Keratinocyte (primary cell): Measurements from ENCODE around the gene TGM1. TPM values are rescaled to one million over a fixed set of nuclear protein-coding genes. Genes with fewer than 3 reads are reported as not detected.
A peak's percentile ranks its signal among the peaks of the same experiment; 100 is the strongest.
"Not testable (repeated sequence)": the region's sequence is repeated elsewhere in the genome, so short reads cannot be mapped to it uniquely, and the experiment has no call there.

Experiments
- DNase-seq: peaks from one replicate; pipeline ENCODE4 v3.0.0-alpha.2; 2011; ENCODE audit warnings: low read depth, missing footprints, low spot score
- FAIRE-seq: peaks from 2 replicates; lab custom pipeline; 2011; peaks lifted over from hg19 to GRCh38; lab: Jason Lieb, UNC
- H2AFZ ChIP-seq: 2 replicates; pipeline ENCODE4 v1.6.0; 2012; ENCODE audit warnings: low read length, control low read depth, inconsistent platforms; ENCODE audit not compliant: control insufficient read depth
- H3K27ac ChIP-seq: 2 replicates; pipeline ENCODE4 v1.5.1; 2011; ENCODE audit warnings: low read length; ENCODE audit not compliant: control insufficient read depth, insufficient read depth
- H3K27me3 ChIP-seq: 3 replicates; pipeline ENCODE4 v1.6.0; 2011; ENCODE audit warnings: low read length; ENCODE audit not compliant: control insufficient read depth, insufficient read depth; ENCODE audit errors: extremely low read depth
- H3K36me3 ChIP-seq, 2 experiments: 2 replicates in 1 of 2; 3 replicates in 1 of 2; pipeline ENCODE4 v1.5.1; 2011; ENCODE audit warnings: low read length in 2 of 2, mild to moderate bottlenecking in 1 of 2; ENCODE audit not compliant: control insufficient read depth in 2 of 2, insufficient read depth in 2 of 2; ENCODE audit errors: extremely low read depth in 1 of 2
- H3K4me1 ChIP-seq: 3 replicates; pipeline ENCODE4 v1.5.1; 2011; ENCODE audit warnings: low read length; ENCODE audit not compliant: control insufficient read depth, insufficient read depth; ENCODE audit errors: extremely low read depth
- H3K4me2 ChIP-seq: 3 replicates; pipeline ENCODE4 v1.6.0; 2011; ENCODE audit warnings: low read depth, low read length; ENCODE audit not compliant: control insufficient read depth, insufficient read depth; ENCODE audit errors: extremely low read depth
- H3K4me3 ChIP-seq, 3 experiments: fragments of 200-600 bp in 1 of 3; sonication (generic) in 1 of 3; 2 replicates in 2 of 3; 3 replicates in 1 of 3; pipeline ENCODE4 v1.5.1; 2011 to 2016; ENCODE audit warnings: low read length in 3 of 3, mild to moderate bottlenecking in 3 of 3, control low read depth in 2 of 3, inconsistent platforms in 1 of 3, low read depth in 1 of 3, mixed read lengths in 1 of 3, mixed run types in 1 of 3, moderate library complexity in 1 of 3; ENCODE audit not compliant: control insufficient read depth in 2 of 3, insufficient read depth in 2 of 3; ENCODE audit errors: extremely low read depth in 1 of 3
- H3K79me2 ChIP-seq: 2 replicates; pipeline ENCODE4 v1.6.0; 2012; ENCODE audit warnings: low read length; ENCODE audit not compliant: control insufficient read depth, insufficient read depth
- H3K9ac ChIP-seq: 3 replicates; pipeline ENCODE4 v1.6.0; 2011; ENCODE audit warnings: low read length; ENCODE audit not compliant: control insufficient read depth, insufficient read depth; ENCODE audit errors: extremely low read depth
- H3K9me1 ChIP-seq: 3 replicates; pipeline ENCODE4 v1.6.0; 2011; ENCODE audit warnings: low read length; ENCODE audit not compliant: control insufficient read depth, insufficient read depth; ENCODE audit errors: extremely low read depth
- H3K9me3 ChIP-seq: 2 replicates; pipeline ENCODE4 v1.5.1; 2012; ENCODE audit warnings: low read depth, low read length; ENCODE audit not compliant: control insufficient read depth
- H4K20me1 ChIP-seq: 3 replicates; pipeline ENCODE4 v1.6.0; 2011; ENCODE audit warnings: low read length; ENCODE audit not compliant: control insufficient read depth, insufficient read depth; ENCODE audit errors: extremely low read depth
- EZH2 ChIP-seq: IDR thresholded peaks from one replicate; pipeline ENCODE4 v1.6.1; 2012; ENCODE audit warnings: inconsistent platforms, mild to moderate bottlenecking, low read length, moderate library complexity
- dilution Hi-C: fragments of 300-500 bp; cut with MboI; formaldehyde crosslinking; loops from one replicate; pipeline ENCODE4 v1.7.0; 2020; ENCODE audit warnings: low sequenced_read_pairs; ENCODE audit not compliant: extremely low pct_ligation_motif_present
- polyA plus RNA-seq, 5 experiments: library from polyadenylated mRNA; depleted of rRNA in 3 of 5; stranded (reverse) in 3 of 5; stranded (forward) in 1 of 5; unstranded in 1 of 5; fragments of >200 nt; gene quantifications; 1 replicate in 1 of 5; 2 replicates in 3 of 5; 3 replicates in 1 of 5; pipeline versions ENCODE4 v1.2.1 to v1.2.3, GENCODE V29; 2011 to 2012; ENCODE audit warnings: missing spikeins in 2 of 5, low read depth in 1 of 5, low replicate concordance in 1 of 5
- TF ChIP-seq, protein P1 (sequence below), 3 experiments: IDR thresholded peaks in 1 of 3; conservative IDR thresholded peaks in 1 of 3; optimal IDR thresholded peaks in 1 of 3; 2 replicates in 2 of 3; 3 replicates in 1 of 3; pipeline versions ENCODE3 to v1.5.1; 2011; ENCODE audit warnings: low read length in 3 of 3, mild to moderate bottlenecking in 3 of 3, moderate library complexity in 2 of 3, control low read depth in 1 of 3, inconsistent platforms in 1 of 3; ENCODE audit not compliant: insufficient read depth in 2 of 3; ENCODE audit errors: extremely low read depth in 1 of 3

Gene TGM1
- polyA plus RNA-seq, 1 donor (not counting 4 experiments of a cell fraction or from before 2014, with no cell fraction given) = 16.1 TPM

DNA sequence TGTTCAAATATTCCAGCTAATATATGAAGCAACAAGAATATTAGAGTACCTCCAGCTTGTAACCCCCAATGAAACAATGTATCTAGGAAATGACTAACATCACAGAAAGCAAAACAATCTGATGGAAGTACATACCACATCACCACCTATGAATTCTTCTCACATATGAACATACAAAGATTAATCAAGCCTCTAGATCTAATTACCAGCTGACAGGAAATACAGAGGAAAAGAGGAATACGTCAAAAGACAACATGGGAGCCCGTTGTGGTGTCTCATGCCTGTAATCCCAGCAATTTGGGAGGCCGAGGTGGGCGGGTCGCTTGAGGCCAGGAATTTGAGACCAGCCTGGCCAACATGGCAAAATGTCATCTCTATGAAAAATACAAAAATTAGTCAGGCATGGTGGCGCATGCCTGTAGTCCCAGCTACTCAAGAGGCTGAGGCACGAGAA, 38.3 kb downstream of the TGM1 start:
- no peak overlapping the region for H2AFZ ChIP-seq
- no peaks in the 10 kb centered on the region for H4K20me1 ChIP-seq
- no peak overlapping the region for H3K4me3 ChIP-seq
- no peak for DNase-seq
- peaks cover 21% of the 10 kb centered on the region for H3K4me1 ChIP-seq
- H3K9me3 ChIP-seq = no peaks in the 10 kb centered on the region
- dilution Hi-C loops = no loop called here
- H3K27me3 ChIP-seq = no peaks in the 10 kb centered on the region
- no peak for TF ChIP-seq EZH2
- H3K9ac ChIP-seq = no peak overlapping the region
- H3K36me3 ChIP-seq = peaks cover 2 to 5% of the 10 kb centered on the region in 2 experiments
- FAIRE-seq = peak; percentile 66
- H3K9me1 ChIP-seq = no peaks in the 10 kb centered on the region
- H3K4me2 ChIP-seq = peak overlapping the region; percentile 51
- H3K27ac ChIP-seq = peak overlapping the region; percentile 60
- peaks cover 80% of the 10 kb centered on the region for H3K79me2 ChIP-seq

DNA sequence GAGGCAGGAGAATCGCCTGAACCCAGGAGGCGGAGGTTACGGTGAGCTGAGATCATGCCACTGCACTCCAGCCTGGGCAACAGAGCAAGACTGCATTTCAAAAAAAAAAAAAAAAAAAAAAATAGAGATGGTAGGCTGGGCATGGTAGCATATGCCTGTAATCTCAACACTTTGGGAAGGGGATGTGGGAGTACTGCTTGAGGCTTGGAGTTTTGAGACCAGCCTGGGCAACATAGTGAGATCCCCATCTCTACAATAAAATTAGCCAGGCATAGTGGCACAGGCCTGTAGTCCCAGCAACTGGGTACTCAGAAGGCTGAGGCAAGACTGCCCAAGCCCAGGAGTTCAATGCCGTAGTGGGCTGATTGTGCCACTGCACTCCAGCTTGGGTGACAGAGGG, 40.0 kb downstream of the TGM1 start:
- H3K36me3 ChIP-seq, dilution Hi-C loops, FAIRE-seq: not testable (repeated sequence)

DNA sequence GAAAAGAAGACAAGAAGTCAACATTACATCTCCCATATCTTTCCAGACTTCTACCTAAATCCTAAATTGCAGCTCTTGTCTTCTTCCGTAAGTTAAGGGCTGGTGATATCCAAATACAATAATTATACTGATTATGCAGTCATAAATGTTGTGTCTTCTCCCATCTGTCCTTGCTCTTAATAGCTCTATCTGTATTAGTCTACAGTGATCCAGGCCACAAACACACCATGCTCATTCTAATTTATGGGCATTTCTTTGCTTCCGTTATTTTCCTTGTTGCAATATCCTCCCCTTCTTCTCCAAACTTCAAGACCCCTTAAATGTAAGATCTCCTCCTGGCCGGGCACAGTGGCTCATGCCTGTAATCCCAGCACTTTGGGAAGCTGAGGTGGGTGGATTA, 43.5 kb downstream of the TGM1 start:
- FAIRE-seq (no peak), DNase-seq (no peak)
- no peaks in the 10 kb centered on the region for H3K9me1 ChIP-seq
- TF ChIP-seq, protein P1, sequence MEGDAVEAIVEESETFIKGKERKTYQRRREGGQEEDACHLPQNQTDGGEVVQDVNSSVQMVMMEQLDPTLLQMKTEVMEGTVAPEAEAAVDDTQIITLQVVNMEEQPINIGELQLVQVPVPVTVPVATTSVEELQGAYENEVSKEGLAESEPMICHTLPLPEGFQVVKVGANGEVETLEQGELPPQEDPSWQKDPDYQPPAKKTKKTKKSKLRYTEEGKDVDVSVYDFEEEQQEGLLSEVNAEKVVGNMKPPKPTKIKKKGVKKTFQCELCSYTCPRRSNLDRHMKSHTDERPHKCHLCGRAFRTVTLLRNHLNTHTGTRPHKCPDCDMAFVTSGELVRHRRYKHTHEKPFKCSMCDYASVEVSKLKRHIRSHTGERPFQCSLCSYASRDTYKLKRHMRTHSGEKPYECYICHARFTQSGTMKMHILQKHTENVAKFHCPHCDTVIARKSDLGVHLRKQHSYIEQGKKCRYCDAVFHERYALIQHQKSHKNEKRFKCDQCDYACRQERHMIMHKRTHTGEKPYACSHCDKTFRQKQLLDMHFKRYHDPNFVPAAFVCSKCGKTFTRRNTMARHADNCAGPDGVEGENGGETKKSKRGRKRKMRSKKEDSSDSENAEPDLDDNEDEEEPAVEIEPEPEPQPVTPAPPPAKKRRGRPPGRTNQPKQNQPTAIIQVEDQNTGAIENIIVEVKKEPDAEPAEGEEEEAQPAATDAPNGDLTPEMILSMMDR (optimal IDR thresholded peaks at IDR 0.05 in 1 of 3, IDR thresholded peaks at IDR 0.05 in 1 of 3, conservative IDR thresholded peaks at IDR 0.05 in 1 of 3; ENCODE audit: extremely low read depth in 1 of 3, insufficient read depth in 2 of 3, low read length in 3 of 3) = no peak
- H3K4me1 ChIP-seq = peaks cover 10% of the 10 kb centered on the region
- no peaks in the 10 kb centered on the region for H4K20me1 ChIP-seq
- no peak overlapping the region for H3K27ac ChIP-seq
- no peaks in the 10 kb centered on the region for H3K9me3 ChIP-seq
- dilution Hi-C loops = no loop called here
- no peak overlapping the region for H3K4me2 ChIP-seq
- no peak overlapping the region for H3K9ac ChIP-seq
- no peak overlapping the region for H2AFZ ChIP-seq
- no peak overlapping the region for H3K4me3 ChIP-seq
- H3K79me2 ChIP-seq = peaks cover 51% of the 10 kb centered on the region
- H3K27me3 ChIP-seq = no peaks in the 10 kb centered on the region
- peaks cover 6 to 9% of the 10 kb centered on the region in 2 experiments for H3K36me3 ChIP-seq

More for the DNA sequence above, 40.0 kb downstream of the TGM1 start:
- H3K4me2 ChIP-seq, H3K9ac ChIP-seq, H2AFZ ChIP-seq, DNase-seq, H3K27me3 ChIP-seq, H3K27ac ChIP-seq, H3K9me3 ChIP-seq, H4K20me1 ChIP-seq, H3K4me3 ChIP-seq, H3K9me1 ChIP-seq: not testable (repeated sequence)
- Histone ChIP-seq H3K4me1 (peaks cover 18% of the 10 kb centered on the region), H3K79me2 (peaks cover 75% of the 10 kb centered on the region)
